OCI-LY1 (cell line): Measurements from ENCODE around the gene ZNF688.
A peak's percentile ranks its signal among the peaks of the same experiment; 100 is the strongest.

Experiments
- H2AFZ ChIP-seq: fragments of 200-600 bp; sonication (generic), shearing (Covaris generic); 2 replicates; pipeline ENCODE4 v1.6.0; 2014; ENCODE audit warnings: antibody characterized with exemption, mild to moderate bottlenecking, low read length
- H3F3A ChIP-seq: fragments of 200-600 bp; sonication (generic), shearing (Covaris generic); 2 replicates; pipeline ENCODE4 v1.6.0; 2014; ENCODE audit warnings: mild to moderate bottlenecking, antibody characterized with exemption, low read length, moderate library complexity; ENCODE audit not compliant: insufficient read depth
- H3K27ac ChIP-seq: fragments of 200-600 bp; sonication (generic); 2 replicates; pipeline ENCODE4 v1.5.1; 2014; ENCODE audit warnings: low read length, mixed run types, mild to moderate bottlenecking, low read depth; ENCODE audit not compliant: poor library complexity, severe bottlenecking
- H3K27me3 ChIP-seq: fragments of 200-600 bp; sonication (generic); 2 replicates; pipeline ENCODE4 v1.6.0; 2014; ENCODE audit warnings: antibody characterized with exemption, mild to moderate bottlenecking, low read length, moderate library complexity; ENCODE audit not compliant: insufficient read depth
- H3K36me3 ChIP-seq: fragments of 200-600 bp; sonication (generic); 2 replicates; pipeline ENCODE4 v1.6.1; 2014; ENCODE audit warnings: mild to moderate bottlenecking, antibody characterized with exemption, low read length, moderate library complexity, mixed read lengths; ENCODE audit not compliant: insufficient read depth
- H3K4me1 ChIP-seq: fragments of 200-600 bp; sonication (generic); 2 replicates; pipeline ENCODE4 v1.5.1; 2014; ENCODE audit warnings: mild to moderate bottlenecking, low read length, moderate library complexity; ENCODE audit not compliant: insufficient read depth, severe bottlenecking
- H3K4me2 ChIP-seq: fragments of 200-600 bp; sonication (generic), shearing (Covaris generic); 2 replicates; pipeline ENCODE4 v1.6.1; 2014; ENCODE audit warnings: low read length
- H3K4me3 ChIP-seq: fragments of 200-600 bp; sonication (generic); 2 replicates; pipeline ENCODE4 v1.5.1; 2014; ENCODE audit warnings: low read length, low read depth, mild to moderate bottlenecking, mixed read lengths; ENCODE audit not compliant: poor library complexity, severe bottlenecking
- H3K79me2 ChIP-seq: fragments of 200-600 bp; shearing (Covaris generic); 2 replicates; pipeline ENCODE4 v1.6.1; 2016; ENCODE audit warnings: mixed run types, low read length, mixed read lengths; ENCODE audit not compliant: insufficient read depth
- H3K9ac ChIP-seq: fragments of 200-600 bp; sonication (generic), shearing (Covaris generic); 2 replicates; pipeline ENCODE4 v1.6.1; 2014; ENCODE audit warnings: mild to moderate bottlenecking, low read length, mixed read lengths
- H3K9me2 ChIP-seq: fragments of 200-600 bp; sonication (generic), shearing (Covaris generic); 2 replicates; pipeline ENCODE4 v1.6.1; 2014; ENCODE audit warnings: low read depth, mild to moderate bottlenecking, low read length, mixed read lengths
- H3K9me3 ChIP-seq: fragments of 200-600 bp; shearing (Covaris generic); 2 replicates; pipeline ENCODE4 v1.6.1; 2014; ENCODE audit warnings: low read length, mixed read lengths
- H4K20me1 ChIP-seq: fragments of 200-600 bp; sonication (generic), shearing (Covaris generic); 2 replicates; pipeline ENCODE4 v1.6.0; 2016; ENCODE audit warnings: mild to moderate bottlenecking, low read length; ENCODE audit not compliant: insufficient read depth
- EZH2 ChIP-seq: fragments of 200-600 bp; sonication (generic), shearing (Covaris generic); IDR thresholded peaks from 2 replicates; pipeline ENCODE4 v1.8.0; 2017; ENCODE audit warnings: borderline replicate concordance, mixed run types, mild to moderate bottlenecking, antibody characterized with exemption, low read length, moderate library complexity, mixed read lengths
- TF ChIP-seq, protein P1 (sequence below): fragments of 200-600 bp; sonication (generic), shearing (Covaris generic); IDR thresholded peaks from 2 replicates; pipeline ENCODE4 v1.5.1; 2017; ENCODE audit warnings: mild to moderate bottlenecking, antibody characterized with exemption, low read length, moderate library complexity, mixed read lengths

Gene ZNF688

GRCh38 chr16:30619202-30619601 is 47.7 kb upstream of the ZNF688 start:
- Histone ChIP-seq H3K27me3 (peaks cover 3% of the 10 kb centered on the region; the same call in 1 of the 2 replicates), H3K36me3 (no peaks in the 10 kb centered on the region; the same call in 1 of the 2 replicates), H3F3A (no peaks in the 10 kb centered on the region), H2AFZ (no peak overlapping the region), H3K4me3 (no peak overlapping the region), H3K9ac (no peak overlapping the region), H4K20me1 (no peaks in the 10 kb centered on the region), H3K4me1 (no peaks in the 10 kb centered on the region), H3K79me2 (no peaks in the 10 kb centered on the region), H3K9me3 (peaks cover 10% of the 10 kb centered on the region; the same call in 1 of the 2 replicates), H3K27ac (no peak overlapping the region), H3K9me2 (no peaks in the 10 kb centered on the region), H3K4me2 (no peak overlapping the region)
- TF ChIP-seq, protein P1, sequence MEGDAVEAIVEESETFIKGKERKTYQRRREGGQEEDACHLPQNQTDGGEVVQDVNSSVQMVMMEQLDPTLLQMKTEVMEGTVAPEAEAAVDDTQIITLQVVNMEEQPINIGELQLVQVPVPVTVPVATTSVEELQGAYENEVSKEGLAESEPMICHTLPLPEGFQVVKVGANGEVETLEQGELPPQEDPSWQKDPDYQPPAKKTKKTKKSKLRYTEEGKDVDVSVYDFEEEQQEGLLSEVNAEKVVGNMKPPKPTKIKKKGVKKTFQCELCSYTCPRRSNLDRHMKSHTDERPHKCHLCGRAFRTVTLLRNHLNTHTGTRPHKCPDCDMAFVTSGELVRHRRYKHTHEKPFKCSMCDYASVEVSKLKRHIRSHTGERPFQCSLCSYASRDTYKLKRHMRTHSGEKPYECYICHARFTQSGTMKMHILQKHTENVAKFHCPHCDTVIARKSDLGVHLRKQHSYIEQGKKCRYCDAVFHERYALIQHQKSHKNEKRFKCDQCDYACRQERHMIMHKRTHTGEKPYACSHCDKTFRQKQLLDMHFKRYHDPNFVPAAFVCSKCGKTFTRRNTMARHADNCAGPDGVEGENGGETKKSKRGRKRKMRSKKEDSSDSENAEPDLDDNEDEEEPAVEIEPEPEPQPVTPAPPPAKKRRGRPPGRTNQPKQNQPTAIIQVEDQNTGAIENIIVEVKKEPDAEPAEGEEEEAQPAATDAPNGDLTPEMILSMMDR = no peak
- TF ChIP-seq EZH2 = no peak

- Histone ChIP-seq H3F3A (peaks cover 5% of the 10 kb centered on the region; the same call in 1 of the 2 replicates), H3K9me2 (no peaks in the 10 kb centered on the region), H3K9ac (no peak overlapping the region), H3K9me3 (peaks cover 10% of the 10 kb centered on the region; the same call in 1 of the 2 replicates), H3K27me3 (no peaks in the 10 kb centered on the region), H3K27ac (no peak overlapping the region), H2AFZ (no peak overlapping the region), H3K4me2 (no peak overlapping the region), H3K79me2 (no peaks in the 10 kb centered on the region), H3K4me1 (peaks cover 17% of the 10 kb centered on the region), H4K20me1 (no peaks in the 10 kb centered on the region), H3K36me3 (no peaks in the 10 kb centered on the region; the same call in 1 of the 2 replicates), H3K4me3 (no peak overlapping the region)
- TF ChIP-seq, protein P1 = peak; percentile 82
- no peak for TF ChIP-seq EZH2
Observed at GRCh38 chr16:30615358-30616091, 44.0 kb upstream of the ZNF688 start.

DNA sequence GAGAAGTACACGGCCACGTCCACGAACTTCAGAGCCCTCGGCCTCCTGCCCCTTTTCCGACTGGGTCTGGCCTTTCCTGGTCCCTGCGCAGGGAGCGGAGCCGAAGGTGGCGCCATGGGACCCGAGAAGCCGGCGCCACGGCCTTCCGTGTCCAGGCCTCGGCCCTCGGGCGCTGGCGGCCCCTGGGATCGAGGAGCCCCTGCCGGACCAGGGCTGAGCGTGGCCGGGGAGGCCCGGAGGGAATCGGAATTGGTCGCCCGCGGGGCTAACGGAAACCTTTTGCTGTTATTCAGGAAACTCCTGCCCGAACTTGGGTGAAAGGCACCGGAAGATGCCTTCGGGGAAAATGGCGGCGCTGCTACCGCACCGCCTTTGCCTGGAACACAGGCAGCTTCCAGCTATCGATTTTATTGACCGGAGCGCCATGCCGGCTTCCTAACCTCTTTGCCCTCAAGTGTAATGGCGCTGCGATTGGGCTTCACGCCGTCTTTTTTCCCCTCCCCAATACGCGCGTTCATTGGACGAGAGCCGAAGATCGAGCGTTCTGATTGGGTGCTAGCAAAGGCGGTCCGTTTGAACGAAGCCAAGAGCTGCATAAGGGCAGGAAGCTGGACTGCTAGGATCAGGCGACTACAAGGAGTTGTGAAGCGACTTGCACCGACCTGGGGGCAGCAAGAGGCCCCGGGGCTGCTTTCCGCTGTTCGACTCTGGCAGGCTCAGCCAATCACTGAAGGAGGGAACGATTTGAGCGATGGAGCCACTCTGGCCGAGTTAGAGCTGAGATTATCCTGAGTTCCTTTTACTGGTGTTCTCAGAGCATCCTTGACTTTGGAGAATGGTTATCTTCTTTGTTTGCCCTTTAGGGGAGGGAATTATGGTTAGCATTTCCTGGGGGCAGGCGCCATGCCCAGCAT is 38.7 kb upstream of the ZNF688 start, which contains the start of gene ZNF689:
ZNF689 (minus strand) TSS at position 464 of the 914 bp plus-strand sequence; CDS start at position 116, 348 bp downstream.
- Histone ChIP-seq H3K9ac (peak within 1 kb of the TSS; percentile 96), H3K4me2 (peak within 1 kb of the TSS; percentile 78), H2AFZ (no peak within 1 kb of the TSS), H3K4me1 (peaks cover 29% of the 10 kb centered on the region), H3K4me3 (peak within 1 kb of the TSS; percentile 84), H3K27me3 (no peaks in the 10 kb centered on the region), H3K27ac (peak within 1 kb of the TSS; percentile 39), H3F3A (peaks cover 5% of the 10 kb centered on the region; the same call in 1 of the 2 replicates), H3K9me2 (no peaks in the 10 kb centered on the region), H3K79me2 (no peaks in the 10 kb centered on the region), H3K36me3 (peaks cover 28% of the 10 kb centered on the region; the same call in 1 of the 2 replicates), H3K9me3 (no peaks in the 10 kb centered on the region), H4K20me1 (no peaks in the 10 kb centered on the region)
- no peak for TF ChIP-seq EZH2
- TF ChIP-seq, protein P1 = no peak; the same call in 1 of the 2 replicates
